Inferior parietal cortex (tissue), 1 donor: ENCODE measurements around the gene GRIK1.
A peak's percentile ranks its signal among the peaks of the same experiment; 100 is the strongest.

Experiments used
- DNase-seq: peaks from one replicate; pipeline ENCODE4 v3.0.0-alpha.2; 2016; ENCODE audit errors: extremely low spot score

GRIK1 gene

DNA sequence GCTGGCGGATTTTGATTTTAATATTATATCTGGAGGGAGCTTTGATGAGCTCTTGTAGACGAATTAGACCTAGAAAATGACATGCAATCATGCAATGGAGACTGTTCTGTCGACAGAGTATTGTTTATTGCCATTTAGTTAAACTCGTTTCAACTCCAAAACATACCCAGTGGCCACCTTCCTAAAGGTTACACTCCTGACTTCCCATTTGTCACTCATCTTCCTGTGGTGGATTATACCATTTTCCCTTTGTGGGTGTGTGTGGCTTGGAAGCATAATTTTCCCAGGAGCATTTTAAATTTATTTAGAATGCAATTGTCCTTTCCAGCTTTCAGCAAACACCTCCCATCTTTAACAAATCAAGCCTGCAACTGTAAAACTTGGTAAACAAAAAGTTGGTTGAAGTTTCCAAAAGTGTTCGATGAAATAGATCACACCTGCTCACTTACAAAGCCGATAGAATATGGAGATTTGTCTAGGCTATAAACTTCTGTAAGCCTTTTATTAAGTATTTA is 266.6 kb downstream of the GRIK1 start:
- no peak for DNase-seq

DNA sequence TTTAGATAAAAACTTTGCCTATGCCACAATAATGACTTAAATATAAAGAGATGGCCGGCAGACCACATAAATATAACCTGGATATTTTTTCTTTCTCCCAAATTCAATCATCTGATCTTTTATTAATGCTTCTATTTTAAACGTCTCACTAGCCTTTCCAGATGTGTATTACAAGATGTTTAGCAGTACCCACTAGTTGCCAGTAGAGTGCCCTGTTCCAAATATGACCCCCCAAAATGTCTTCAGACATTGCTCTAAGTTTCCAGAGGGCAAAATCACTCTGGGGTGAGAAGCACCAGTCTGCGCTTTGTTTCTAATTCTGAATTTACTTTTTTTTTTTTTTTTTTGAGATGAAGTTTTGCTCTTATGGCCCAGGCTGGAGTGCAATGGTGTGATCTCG is 268.1 kb downstream of the GRIK1 start:
- no peak for DNase-seq

DNA sequence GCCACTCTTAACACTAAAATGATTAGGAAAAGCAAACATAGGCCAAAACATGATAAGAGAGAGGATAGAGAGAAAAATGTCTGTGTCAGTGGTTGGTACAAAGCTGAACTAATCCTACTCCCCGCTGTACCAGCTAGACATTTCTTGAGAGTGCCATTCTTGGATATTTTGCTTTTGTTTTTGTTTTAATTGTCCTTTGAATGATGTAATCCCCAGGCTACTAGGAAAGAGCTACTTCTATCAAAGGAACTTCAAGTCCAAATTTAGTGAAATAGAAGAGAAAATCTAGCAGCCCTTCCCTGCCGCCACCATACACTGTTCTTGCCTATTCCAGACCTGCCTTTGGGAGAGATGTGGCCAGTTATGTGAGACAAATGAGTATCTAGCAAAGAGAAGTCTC is 269.6 kb downstream of the GRIK1 start:
- DNase-seq, result no peak

DNA sequence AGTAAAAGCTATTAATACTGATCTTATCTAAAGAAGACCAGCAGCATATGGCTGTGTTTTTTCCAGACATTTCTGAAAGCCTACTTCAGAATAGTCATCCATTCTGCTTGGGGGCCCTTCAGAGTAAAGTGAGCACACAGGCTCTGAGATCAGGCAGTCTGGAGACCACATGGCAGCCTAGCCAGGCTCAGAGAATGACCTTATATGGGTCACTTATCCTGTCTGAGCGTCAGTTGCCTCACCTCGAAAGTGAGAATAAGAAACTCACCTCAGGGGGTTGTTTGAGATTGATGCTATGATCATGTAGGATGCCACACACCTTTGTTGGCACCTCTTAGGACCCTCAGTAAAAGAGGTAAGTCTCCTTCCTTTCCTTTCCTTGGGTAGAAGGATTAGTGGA is 270.4 kb downstream of the GRIK1 start:
- DNase-seq, result no peak

DNA sequence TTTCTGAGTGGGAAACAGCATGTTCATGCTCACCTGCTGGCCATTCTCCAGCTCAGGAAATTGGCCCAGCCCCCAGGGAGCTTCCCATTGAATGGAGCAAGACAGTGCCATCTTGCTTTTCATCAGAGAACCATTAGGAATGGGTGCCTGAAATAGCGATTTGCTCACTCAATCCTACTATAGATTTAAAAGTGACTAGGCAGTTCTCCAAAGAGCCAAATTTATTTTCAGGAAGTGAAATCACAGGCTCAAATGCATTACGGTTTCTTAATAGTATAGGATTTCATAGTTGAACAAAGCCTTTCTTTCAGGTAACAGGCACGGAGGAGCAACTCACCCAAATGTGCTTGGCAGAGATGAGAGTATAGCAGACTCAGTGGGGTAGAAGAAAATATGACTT is 272.1 kb downstream of the GRIK1 start:
- DNase-seq, result no peak

DNA sequence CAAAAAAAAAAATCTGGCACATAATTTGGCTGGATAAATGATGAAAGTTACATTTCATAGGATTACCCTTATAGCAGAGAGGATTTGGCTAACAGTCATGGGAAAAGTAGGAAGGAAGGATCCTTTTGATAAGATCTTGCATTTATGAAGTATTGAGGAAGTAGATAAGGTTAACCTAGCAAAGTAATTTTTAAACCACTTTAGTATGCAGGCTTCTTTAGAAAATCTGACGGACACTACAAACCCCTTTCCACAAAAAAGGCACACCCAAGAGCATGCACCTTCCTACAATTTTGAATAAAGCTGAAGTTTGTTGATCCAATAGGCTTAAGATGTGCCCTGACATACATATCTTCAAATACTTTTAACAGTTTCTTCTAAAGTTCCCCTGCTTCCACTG is 275.2 kb downstream of the GRIK1 start:
- DNase-seq, result no peak

DNA sequence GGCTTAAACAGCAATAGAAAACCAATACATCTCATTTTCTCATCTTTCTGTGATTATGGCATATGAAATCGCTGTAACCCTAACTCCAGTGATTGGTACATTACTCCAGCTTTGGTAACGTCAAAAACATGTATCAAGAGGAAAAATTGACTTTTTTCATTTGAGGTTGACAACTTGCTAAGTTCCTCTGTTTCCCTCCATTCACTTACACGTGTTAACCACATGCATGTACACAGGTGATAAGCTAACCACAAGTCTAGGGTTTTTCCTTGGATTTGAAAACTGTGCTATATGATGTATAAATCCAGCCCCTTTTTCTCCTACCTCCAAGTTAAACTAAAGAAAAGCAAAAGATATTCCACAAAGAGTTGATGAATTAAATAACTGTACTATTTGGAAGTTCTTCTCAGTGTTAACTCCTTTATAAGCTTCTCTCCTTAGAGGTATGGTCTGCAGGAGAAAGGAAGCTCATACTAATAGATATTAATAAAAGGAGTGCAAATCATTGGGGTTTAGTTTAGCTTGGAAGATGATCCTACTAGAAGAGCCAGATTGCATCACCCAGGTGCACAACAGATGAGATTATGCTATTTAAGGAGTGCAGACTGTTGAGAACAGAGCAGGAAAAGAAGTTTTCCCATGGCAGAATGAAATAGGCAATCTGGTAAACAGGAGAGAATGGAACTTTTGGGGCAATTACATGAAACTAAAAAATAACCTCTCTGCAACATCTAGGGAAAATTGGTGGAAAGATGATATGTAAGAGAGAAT is 277.9 kb downstream of the GRIK1 start:
- DNase-seq, result no peak

- no peak for DNase-seq
Measured at GRCh38 chr21:29660047-29660720, 279.6 kb downstream of the GRIK1 start.

- no peak for DNase-seq
Measured at GRCh38 chr21:29658934-29659203, 280.9 kb downstream of the GRIK1 start.

GRCh38 chr21:29658177-29658933 is 281.4 kb downstream of the GRIK1 start:
- no peak for DNase-seq

GRCh38 chr21:29657240-29657989 is 282.4 kb downstream of the GRIK1 start:
- DNase-seq, result no peak

- no peak for DNase-seq
Measured at GRCh38 chr21:29656504-29657239, 283.1 kb downstream of the GRIK1 start.

- DNase-seq, result no peak
Measured at GRCh38 chr21:29655577-29655976, 284.2 kb downstream of the GRIK1 start.

GRCh38 chr21:29654855-29655254 is 284.9 kb downstream of the GRIK1 start:
- DNase-seq, result no peak

GRCh38 chr21:29654203-29654602 is 285.6 kb downstream of the GRIK1 start:
- no peak for DNase-seq

GRCh38 chr21:29650523-29651022 is 289.2 kb downstream of the GRIK1 start:
- DNase-seq, result no peak

DNA sequence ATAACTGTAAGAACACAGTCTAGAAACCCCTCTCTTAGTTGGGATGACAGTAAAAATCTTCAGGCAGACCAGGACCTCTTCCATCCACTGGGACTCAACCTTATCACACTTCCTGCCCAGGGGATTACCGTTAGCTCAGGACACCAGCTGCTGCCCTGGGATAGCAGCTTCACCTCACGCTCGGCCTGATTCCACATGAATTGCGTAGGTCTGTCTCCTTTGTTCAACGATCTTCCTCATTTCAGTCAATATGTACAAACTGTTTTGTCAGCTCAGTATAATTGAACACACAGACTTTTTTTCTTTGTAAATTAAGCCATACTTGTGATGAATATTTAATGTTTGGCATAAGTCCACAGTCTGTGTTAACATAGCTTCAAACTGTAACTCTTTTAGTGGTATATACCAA is 290.4 kb downstream of the GRIK1 start:
- DNase-seq, result no peak

GRCh38 chr21:29648710-29649240 is 291.0 kb downstream of the GRIK1 start:
- DNase-seq, result no peak

DNA sequence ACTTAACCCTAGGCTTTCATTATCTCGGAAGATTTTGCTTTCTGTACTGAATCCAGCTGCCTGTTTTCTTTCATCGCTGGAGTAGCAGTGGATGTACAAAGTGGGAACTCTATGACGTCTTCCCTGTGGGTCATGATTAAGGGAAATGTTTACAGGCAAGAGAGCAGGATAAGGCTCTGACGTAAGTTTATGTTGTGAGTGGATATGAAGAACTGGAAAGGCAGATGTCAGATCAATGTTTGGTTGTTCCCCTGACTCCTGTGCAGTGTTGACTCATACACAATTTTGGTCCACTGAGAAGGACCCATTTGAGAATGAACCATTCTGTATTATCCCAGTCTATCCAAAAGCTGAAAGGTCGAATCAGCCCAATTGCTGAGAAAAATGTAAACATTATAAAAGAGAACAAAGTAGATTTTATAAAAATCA is 292.4 kb downstream of the GRIK1 start:
- DNase-seq, result peak; percentile 18

DNA sequence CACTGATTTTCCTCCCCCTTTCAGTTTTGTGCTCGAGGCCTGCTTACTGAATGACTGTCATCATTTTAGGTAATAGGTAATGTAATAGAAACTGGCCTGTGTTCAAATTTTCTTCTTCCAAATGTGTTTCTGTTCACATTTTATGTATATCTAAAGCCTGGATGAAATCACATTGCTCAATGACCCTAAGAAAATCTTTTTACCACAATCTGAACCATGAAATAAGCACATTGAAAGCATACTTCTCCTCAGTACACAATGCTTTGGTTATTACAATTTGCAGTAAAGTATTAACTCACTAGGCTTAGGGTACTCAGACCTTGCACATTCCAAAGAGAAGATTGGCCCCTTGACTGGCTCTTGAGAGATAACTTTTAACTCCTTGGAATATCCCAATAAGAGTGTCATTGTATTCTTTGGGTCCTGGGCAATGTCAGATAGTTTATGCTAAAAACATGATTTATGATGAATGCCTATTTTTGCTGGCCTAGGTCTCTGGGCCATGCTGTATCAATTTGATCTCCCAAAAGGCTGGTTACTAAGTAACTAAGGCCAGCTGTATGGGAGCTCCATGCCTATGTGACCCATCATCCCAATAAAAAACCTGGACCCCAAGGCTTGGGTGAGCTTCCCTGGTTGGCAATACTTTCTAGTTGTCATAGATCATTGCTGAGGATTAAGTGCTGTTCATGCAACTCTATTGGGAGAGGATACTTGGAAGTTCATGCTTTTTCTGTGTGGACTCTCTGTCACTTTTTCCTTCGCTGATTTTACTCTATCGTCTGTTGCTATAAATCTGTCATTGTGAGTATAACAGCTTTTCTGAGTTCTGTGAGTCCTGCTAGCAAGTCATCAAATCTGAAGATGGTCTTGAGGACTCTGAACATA is 293.9 kb downstream of the GRIK1 start:
- no peak for DNase-seq
